ENCODE measurements around the gene CACNA1F. TPM values are rescaled to one million over a fixed set of nuclear protein-coding genes. Genes with fewer than 3 reads are reported as not detected.

Gene CACNA1F
- total RNA-seq, 1 donor from 2014 or later, result not detected

DNA sequence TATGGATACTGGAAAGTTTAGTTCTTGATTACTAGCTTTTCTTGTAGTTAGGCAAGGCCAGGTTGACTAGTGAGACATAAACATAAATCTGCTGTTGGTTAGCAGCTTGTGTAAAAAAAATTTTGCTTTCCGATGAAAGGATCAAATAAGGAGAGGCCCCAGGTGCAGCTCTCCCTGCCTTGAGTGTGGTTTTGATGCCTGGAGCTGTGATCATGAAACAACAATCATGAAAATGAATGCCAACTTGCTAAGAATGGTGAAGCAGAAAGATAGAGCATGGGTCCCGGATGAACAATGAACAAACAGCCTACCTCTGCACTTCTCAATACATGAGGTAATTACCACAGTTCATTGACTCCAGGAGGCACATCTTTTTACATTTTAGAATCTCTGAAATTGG lies 18.7 kb downstream of the CACNA1F start:
- Histone ChIP-seq H3K36me3 (no peaks in the 10 kb centered on the region), H3K27me3 (no peaks in the 10 kb centered on the region), H3K9me3 (no peaks in the 10 kb centered on the region), H3K27ac (no peak overlapping the region), H3K4me1 (no peaks in the 10 kb centered on the region), H3K4me3 (no peak overlapping the region)
- TF ChIP-seq, protein P1, sequence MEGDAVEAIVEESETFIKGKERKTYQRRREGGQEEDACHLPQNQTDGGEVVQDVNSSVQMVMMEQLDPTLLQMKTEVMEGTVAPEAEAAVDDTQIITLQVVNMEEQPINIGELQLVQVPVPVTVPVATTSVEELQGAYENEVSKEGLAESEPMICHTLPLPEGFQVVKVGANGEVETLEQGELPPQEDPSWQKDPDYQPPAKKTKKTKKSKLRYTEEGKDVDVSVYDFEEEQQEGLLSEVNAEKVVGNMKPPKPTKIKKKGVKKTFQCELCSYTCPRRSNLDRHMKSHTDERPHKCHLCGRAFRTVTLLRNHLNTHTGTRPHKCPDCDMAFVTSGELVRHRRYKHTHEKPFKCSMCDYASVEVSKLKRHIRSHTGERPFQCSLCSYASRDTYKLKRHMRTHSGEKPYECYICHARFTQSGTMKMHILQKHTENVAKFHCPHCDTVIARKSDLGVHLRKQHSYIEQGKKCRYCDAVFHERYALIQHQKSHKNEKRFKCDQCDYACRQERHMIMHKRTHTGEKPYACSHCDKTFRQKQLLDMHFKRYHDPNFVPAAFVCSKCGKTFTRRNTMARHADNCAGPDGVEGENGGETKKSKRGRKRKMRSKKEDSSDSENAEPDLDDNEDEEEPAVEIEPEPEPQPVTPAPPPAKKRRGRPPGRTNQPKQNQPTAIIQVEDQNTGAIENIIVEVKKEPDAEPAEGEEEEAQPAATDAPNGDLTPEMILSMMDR (IDR thresholded peaks at IDR 0.05), result no peak
- intact Hi-C loops (cut with DNase I), result no loop called here
- DNase-seq (ENCODE audit: low spot score in 2 of 2), result no peak

DNA sequence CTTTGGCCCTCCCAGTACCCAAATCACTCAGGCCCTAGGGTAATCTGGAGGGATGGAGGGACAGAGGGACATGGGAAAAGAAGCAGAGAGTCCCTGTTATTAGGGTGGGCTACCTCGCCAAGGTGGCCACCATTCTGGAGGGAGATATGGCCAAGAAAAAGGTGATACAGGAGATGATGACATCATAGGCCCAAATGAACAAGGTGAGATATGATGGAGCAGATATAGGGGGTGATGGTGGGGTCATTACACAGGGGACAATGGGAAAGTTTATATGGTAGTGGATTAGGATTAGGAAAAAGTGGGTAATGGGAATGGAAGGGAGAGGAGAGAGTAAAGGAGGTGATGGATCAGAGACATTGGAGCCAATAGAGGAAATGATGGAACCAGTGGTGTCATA lies 20.3 kb downstream of the CACNA1F start:
- intact Hi-C loops (cut with DNase I), result no loop called here

DNA sequence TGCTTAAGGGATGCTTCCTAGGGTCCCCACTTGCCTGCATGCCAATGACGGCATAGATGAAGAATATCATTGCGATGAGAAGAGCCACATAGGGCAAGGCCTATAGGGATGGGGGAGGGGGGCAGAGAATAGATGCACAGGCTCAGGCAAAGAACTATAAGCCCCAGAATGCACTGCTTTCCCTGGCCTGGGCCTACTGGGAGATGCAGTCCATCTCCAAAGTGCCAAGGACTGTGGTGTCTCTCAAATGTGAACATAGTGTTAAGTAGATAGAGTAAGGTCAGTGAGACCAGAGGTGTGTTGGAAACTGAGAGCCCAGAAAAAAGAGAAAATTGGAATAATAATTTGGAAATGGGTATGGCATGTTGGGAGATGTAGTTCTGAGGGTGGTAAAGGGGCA lies 20.9 kb downstream of the CACNA1F start:
- no peak overlapping the region for H3K27ac ChIP-seq
- intact Hi-C loops (cut with DNase I), result no loop called here
- no peak for DNase-seq (ENCODE audit: low spot score in 2 of 2)
- H3K9me3 ChIP-seq, result no peaks in the 10 kb centered on the region
- no peaks in the 10 kb centered on the region for H3K4me1 ChIP-seq
- no peak overlapping the region for H3K4me3 ChIP-seq
- TF ChIP-seq, protein P1 (IDR thresholded peaks at IDR 0.05), result no peak
- no peaks in the 10 kb centered on the region for H3K27me3 ChIP-seq
- no peaks in the 10 kb centered on the region for H3K36me3 ChIP-seq

More for the DNA sequence above, 20.3 kb downstream of the CACNA1F start:
- TF ChIP-seq, protein P1 (IDR thresholded peaks at IDR 0.05), result no peak
- H3K36me3 ChIP-seq, result no peaks in the 10 kb centered on the region
- H3K9me3 ChIP-seq, result no peaks in the 10 kb centered on the region
- no peak for DNase-seq (ENCODE audit: low spot score in 2 of 2)
- H3K4me1 ChIP-seq, result no peaks in the 10 kb centered on the region
- no peak overlapping the region for H3K27ac ChIP-seq
- H3K27me3 ChIP-seq, result no peaks in the 10 kb centered on the region
- no peak overlapping the region for H3K4me3 ChIP-seq

DNA sequence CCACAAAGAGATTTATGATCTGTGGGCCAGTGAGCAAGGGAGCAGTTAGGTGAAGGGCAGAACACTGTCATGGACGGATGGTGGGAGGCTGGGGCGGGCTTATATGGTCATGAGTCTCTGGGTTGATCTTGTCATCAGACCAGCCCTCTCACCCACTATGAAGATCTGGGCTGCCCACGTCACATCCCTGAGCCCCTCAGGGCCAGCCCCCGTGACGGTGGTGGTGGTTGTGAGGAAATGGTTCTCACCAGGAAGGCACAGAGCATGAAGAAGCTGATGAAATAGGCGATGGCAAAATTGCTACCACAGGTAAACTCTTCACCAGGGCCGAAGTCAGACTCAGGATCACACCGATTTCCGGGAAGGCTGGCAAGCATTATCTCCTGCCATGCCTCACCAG lies 22.1 kb downstream of the CACNA1F start:
- Histone ChIP-seq H3K36me3 (no peaks in the 10 kb centered on the region), H3K27ac (no peak overlapping the region), H3K9me3 (no peaks in the 10 kb centered on the region), H3K4me1 (no peaks in the 10 kb centered on the region), H3K4me3 (no peak overlapping the region), H3K27me3 (no peaks in the 10 kb centered on the region)
- DNase-seq (ENCODE audit: low spot score in 2 of 2), result no peak
- TF ChIP-seq, protein P1 (IDR thresholded peaks at IDR 0.05), result no peak
- intact Hi-C loops (cut with DNase I), result no loop called here

DNA sequence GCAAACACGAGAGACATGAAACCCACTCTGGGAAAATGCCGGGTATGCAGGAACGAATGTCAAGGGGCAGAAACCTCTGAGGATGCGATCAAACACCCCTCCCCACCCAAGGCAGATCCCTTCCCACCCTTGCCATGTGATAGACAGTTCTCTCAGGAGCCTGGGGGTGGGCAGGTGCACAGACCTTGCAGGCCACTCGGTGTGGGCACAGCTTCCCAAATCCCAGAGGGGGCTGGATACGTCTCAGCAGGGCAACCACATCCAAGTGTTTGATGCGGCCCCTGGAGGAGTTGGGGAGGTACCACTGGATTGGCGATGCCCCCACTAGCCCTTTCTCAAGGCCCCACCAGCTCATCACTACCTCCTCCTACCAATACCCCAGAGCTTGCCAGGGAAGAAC lies 22.7 kb downstream of the CACNA1F start:
- Histone ChIP-seq H3K27ac (no peak overlapping the region), H3K27me3 (no peaks in the 10 kb centered on the region)
- intact Hi-C loops (cut with DNase I), result no loop called here

More for the DNA sequence above, 22.7 kb downstream of the CACNA1F start:
- H3K4me1 ChIP-seq, result no peaks in the 10 kb centered on the region
- no peaks in the 10 kb centered on the region for H3K36me3 ChIP-seq
- H3K9me3 ChIP-seq, result no peaks in the 10 kb centered on the region
- TF ChIP-seq, protein P1 (IDR thresholded peaks at IDR 0.05), result no peak
- no peak overlapping the region for H3K4me3 ChIP-seq
- DNase-seq (ENCODE audit: low spot score in 2 of 2), result no peak

All from ascending aorta (tissue), 2 donors.